Brain microvascular endothelial cell (primary cell): ENCODE results near the gene TMEM175.

Experiments
- DNase-seq: peaks from one replicate; pipeline ENCODE4 v3.0.0-alpha.2; 2020
- H3K27ac ChIP-seq: fragments of 250-450 bp; sonication (Bioruptor Pico); 2 replicates; pipeline ENCODE4 v1.5.1; 2020; ENCODE audit warnings: mild to moderate bottlenecking, moderate library complexity
- H3K27me3 ChIP-seq: fragments of 250-450 bp; sonication (Bioruptor Pico); replicated peaks from 2 replicates; pipeline ENCODE4 v1.5.1; 2020; ENCODE audit warnings: mild to moderate bottlenecking
- H3K36me3 ChIP-seq: fragments of 250-450 bp; sonication (Bioruptor Pico); replicated peaks from 2 replicates; pipeline ENCODE4 v1.5.1; 2020; ENCODE audit warnings: mild to moderate bottlenecking
- H3K4me3 ChIP-seq: 2 replicates; pipeline ENCODE4 v1.5.1; 2011; ENCODE audit warnings: low read depth, mild to moderate bottlenecking, control low read depth, low read length, moderate library complexity
- CTCF ChIP-seq: IDR thresholded peaks from 2 replicates; pipeline ENCODE4 v1.5.1; 2011; ENCODE audit warnings: low read depth, mild to moderate bottlenecking, moderate library complexity, low read length, control low read depth, inconsistent platforms; ENCODE audit errors: missing control alignments
- in situ Hi-C: cut with HindIII; loops from 2 replicates; pipeline ENCODE4 v1.10.0; 2017; ENCODE audit warnings: low sequenced_read_pairs, low pct_ligation_motif_present

The TMEM175 gene

GRCh38 chr4:959338-960139 is 27.3 kb downstream of the TMEM175 start:
- no peak overlapping the region for H3K27ac ChIP-seq
- TF ChIP-seq CTCF, result no peak
- DNase-seq, result no peak

GRCh38 chr4:960140-960635 is 27.9 kb downstream of the TMEM175 start:
- H3K27me3 ChIP-seq, result no peaks in the 10 kb centered on the region
- no peak overlapping the region for H3K27ac ChIP-seq
- TF ChIP-seq CTCF, result no peak
- H3K36me3 ChIP-seq, result peaks cover 8% of the 10 kb centered on the region
- no peak for DNase-seq
- no peak overlapping the region for H3K4me3 ChIP-seq
- in situ Hi-C loops, result no loop called here

More at GRCh38 chr4:959338-960139, 27.3 kb downstream of the TMEM175 start:
- Histone ChIP-seq H3K4me3 (no peak overlapping the region), H3K36me3 (peaks cover 8% of the 10 kb centered on the region), H3K27me3 (no peaks in the 10 kb centered on the region)
- in situ Hi-C loops, result no loop called here

GRCh38 chr4:960636-961350 is 28.5 kb downstream of the TMEM175 start:
- H3K36me3 ChIP-seq, result peaks cover 8% of the 10 kb centered on the region
- H3K27ac ChIP-seq, result no peak overlapping the region
- no peak for DNase-seq
- H3K27me3 ChIP-seq, result no peaks in the 10 kb centered on the region
- H3K4me3 ChIP-seq, result no peak overlapping the region
- no peak for TF ChIP-seq CTCF
- in situ Hi-C loops, result no loop called here

- no peak overlapping the region for H3K4me3 ChIP-seq
- peaks cover 15% of the 10 kb centered on the region for H3K36me3 ChIP-seq
- no peak for TF ChIP-seq CTCF
- in situ Hi-C loops, result no loop called here
- no peak for DNase-seq
- no peaks in the 10 kb centered on the region for H3K27me3 ChIP-seq
- no peak overlapping the region for H3K27ac ChIP-seq
These were observed 29.3 kb downstream of the TMEM175 start for GRCh38 chr4:961351-962230.

DNA sequence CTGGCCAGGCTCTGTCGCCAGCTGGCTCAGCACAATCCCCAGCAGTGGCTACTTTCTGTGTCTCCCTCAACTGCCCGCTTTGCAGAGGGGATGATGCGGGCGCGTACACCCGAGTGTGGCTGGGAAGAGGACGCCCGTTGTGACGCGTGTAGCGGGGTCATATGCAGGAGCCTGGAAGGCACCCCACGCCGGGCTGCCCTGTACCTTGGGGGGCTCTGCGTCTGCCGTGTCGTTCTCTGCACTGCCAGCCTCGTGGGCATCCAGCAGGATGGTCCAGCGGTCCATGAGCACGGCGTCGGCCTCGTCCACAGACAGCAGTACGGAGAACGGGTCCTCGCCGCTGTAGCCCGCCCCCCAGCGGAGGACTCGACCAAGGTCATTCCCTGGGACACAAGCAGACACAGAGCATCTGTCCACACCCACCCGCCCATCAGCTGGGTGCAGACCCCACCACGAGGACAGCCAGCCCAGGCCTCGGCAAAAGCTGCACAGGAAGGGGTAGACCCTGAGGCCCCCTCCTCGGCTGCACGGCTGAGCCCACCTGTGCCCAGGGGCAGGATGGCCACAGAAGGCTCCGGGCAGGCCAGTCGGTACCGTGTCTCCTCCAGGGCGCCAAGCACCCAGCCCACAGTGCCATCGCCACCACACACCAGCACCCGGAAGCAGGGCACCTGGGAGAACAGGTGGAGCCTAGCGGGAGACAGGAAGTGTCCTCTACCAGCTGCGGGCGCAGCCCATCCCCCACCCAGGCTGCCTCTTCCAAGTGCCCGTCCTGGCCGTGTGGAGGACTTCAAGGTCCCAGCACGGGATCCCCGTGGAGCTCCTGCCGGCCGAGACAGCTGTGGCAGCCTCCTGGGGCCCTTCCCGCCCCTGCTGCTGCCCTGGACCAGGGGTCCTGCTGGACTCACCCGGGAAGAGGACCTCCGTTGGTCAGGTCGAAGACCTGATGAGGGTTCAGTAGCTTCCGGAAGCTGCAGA is 30.3 kb downstream of the TMEM175 start:
- H3K36me3 ChIP-seq, result peaks cover 17% of the 10 kb centered on the region

More for the DNA sequence above, 30.3 kb downstream of the TMEM175 start:
- Histone ChIP-seq H3K27me3 (no peaks in the 10 kb centered on the region), H3K4me3 (no peak overlapping the region), H3K27ac (no peak overlapping the region)
- in situ Hi-C loops, result no loop called here
- DNase-seq, result no peak
- no peak for TF ChIP-seq CTCF
